GM12864 (cell line): Measurements from ENCODE around the gene LPIN1.

Experiments
- DNase-seq: peaks from one replicate; pipeline ENCODE4 v3.0.0-alpha.2; 2011; ENCODE audit warnings: low read depth
- H3K4me3 ChIP-seq: 2 replicates; pipeline ENCODE4 v1.5.1; 2011; ENCODE audit warnings: mild to moderate bottlenecking, low read depth, low read length, control low read depth
- CTCF ChIP-seq: IDR thresholded peaks from 2 replicates; pipeline ENCODE4 v1.5.1; 2011; ENCODE audit warnings: low read depth, mild to moderate bottlenecking, moderate library complexity, low read length, control low read depth, inconsistent platforms; ENCODE audit errors: missing control alignments

Gene LPIN1

DNA sequence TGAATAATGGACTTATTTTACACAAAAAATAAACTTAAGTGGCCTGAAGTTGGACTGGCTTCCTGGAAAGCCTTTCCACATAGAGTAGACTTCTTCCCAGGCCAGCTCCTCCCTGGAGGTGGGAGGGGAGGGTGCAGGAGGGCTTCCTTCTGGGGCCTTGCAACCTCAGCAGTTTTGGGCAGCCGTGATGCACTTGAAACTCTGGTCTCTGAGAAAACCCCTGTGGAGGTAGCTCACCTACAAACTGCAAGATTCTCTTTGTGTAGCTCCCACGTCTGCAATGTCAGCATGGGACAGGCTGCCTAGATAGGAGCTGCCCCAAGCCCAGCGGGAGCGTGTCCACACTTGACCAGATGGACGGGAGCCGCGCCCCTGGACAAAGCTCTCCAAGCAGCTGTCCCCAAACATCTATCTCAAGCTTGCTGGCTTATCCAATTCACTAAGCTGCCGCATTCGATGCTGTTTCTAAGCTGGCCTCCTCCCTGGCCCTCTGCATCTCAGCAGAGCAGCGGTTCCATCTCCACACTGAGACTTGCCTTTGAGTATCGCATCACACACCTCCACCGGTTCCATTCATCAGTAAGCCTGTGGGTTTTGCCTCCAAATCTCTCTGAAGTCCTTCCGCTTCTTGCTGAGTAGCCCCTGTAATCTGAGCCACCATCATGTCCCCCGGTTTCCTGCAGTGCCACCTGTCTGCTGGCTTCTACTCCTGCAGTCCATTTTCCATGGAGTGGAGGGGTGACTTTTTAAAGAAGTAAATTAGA is 1.6 kb upstream of the LPIN1 start:
- no peak overlapping the region for H3K4me3 ChIP-seq
- TF ChIP-seq CTCF = peak; percentile 31
- DNase-seq = no peak

GRCh38 chr2:11745613-11746375 is 638 bp upstream of the LPIN1 start:
- no peak for TF ChIP-seq CTCF
- H3K4me3 ChIP-seq = peak overlapping the region; percentile 29
- no peak for DNase-seq

DNA sequence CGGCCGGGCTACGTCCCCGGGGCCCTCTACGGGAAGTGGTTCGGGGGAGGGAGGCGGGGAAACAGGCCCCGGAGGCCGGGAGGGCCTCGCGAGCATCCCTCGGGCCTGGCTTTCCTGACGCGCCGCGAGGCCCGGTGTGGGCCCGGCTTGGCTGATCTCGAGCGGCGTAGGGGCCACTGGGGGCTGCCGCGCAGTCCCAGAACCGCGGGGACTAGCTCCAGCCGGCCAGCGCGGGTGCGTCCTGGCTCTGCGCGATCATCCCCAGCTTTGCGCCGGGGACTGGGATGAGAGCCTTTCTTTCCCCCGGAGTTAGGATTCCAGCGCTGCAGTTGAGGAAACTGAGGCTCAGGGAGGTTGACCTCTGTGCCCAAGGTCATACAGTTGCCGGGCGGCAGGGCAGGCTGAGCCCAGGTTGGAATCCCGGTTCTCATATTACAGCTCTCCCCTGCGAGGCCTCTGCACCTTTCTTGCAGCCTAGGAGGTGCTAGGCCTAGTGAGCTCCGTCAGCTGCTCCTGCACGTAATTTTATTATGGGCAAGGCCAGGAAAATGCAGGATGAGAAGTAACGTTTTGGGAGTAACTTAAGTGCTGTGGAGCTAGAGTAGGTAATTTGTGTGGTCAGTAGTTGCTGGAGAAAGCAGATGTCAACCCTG is 501 bp downstream of the LPIN1 start:
- TF ChIP-seq CTCF = no peak
- no peak for DNase-seq

GRCh38 chr2:11748018-11748860 is 1.8 kb downstream of the LPIN1 start:
- TF ChIP-seq CTCF = no peak
- DNase-seq = no peak
- H3K4me3 ChIP-seq = peak overlapping the region; percentile 67

More for the DNA sequence above, 501 bp downstream of the LPIN1 start:
- H3K4me3 ChIP-seq = peak overlapping the region; percentile 67

DNA sequence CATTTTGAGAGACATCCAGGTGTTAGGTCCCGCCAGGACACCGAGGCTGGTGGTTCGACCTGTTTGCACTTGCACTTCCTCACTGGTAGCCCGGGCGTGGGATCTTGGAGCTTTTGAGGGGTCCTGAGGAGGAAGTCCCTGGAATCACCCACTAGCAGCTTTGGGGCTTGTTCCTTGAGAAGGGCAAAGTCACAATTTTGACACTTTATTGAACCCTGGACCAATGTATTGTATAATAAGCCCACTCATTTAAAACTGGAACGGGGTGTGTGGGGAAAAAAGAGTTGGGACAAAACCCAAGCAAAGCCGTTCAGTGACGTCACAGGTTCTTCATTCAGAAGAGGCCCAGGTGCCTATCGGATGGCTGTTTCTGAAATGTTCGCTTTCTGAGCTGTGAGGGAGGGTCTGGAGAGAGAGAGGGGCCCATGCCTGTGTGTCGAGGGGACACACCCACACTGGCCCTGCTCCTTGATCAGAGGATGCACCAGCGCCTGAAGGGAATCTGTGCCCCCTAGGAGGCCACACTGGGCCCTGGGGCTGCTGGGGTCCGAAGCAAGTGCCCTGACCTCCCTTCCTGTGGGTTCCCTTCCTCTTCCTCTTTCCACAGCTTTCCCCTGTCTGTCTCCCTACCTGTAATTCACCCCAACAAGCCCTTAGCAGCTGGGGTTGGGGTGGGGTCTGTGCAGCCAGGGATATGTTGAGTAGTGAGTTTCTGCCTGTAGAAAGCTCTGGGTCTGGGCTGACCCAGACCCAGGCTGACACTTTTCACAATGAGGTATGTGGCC is 2.6 kb downstream of the LPIN1 start:
- TF ChIP-seq CTCF = no peak
- no peak for DNase-seq
- H3K4me3 ChIP-seq = peak overlapping the region; percentile 67

GRCh38 chr2:11749646-11750349 is 3.4 kb downstream of the LPIN1 start:
- peak overlapping the region; percentile 67; the same call in 1 of the 2 replicates for H3K4me3 ChIP-seq
- no peak for DNase-seq
- no peak for TF ChIP-seq CTCF
